ENCODE results near the gene FSIP1. TPM values are rescaled to one million over a fixed set of nuclear protein-coding genes. Genes with fewer than 3 reads are reported as not detected.

FSIP1 gene
- total RNA-seq, 1 experiment from 2014 or later, result 1.1 TPM

GRCh38 chr15:39621976-39622375 lies 160.7 kb downstream of the FSIP1 start:
- DNase-seq (ENCODE audit: low read depth), result peak; percentile 53

DNA sequence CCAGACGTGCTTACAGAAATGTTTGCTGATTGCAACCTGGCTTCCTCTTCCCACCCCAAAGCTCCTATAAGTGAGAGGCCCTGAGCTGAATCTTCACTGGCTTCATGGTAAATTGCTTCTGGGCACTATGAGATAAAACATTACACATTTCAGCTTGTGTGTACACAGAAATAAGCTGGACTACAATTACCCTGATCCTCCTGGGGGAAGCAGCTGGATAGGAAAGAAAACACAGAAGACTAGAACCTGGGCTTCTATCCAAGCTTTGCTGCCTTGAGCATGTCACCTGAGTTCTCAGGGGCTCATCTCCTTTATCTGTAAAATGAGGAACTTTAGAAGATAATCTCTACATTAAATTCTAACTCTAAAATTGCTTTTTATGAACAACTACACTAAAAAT lies 161.4 kb downstream of the FSIP1 start:
- DNase-seq (ENCODE audit: low read depth), result peak; percentile 23

GRCh38 chr15:39618063-39618823 lies 164.4 kb downstream of the FSIP1 start:
- DNase-seq (ENCODE audit: low read depth), result no peak

DNA sequence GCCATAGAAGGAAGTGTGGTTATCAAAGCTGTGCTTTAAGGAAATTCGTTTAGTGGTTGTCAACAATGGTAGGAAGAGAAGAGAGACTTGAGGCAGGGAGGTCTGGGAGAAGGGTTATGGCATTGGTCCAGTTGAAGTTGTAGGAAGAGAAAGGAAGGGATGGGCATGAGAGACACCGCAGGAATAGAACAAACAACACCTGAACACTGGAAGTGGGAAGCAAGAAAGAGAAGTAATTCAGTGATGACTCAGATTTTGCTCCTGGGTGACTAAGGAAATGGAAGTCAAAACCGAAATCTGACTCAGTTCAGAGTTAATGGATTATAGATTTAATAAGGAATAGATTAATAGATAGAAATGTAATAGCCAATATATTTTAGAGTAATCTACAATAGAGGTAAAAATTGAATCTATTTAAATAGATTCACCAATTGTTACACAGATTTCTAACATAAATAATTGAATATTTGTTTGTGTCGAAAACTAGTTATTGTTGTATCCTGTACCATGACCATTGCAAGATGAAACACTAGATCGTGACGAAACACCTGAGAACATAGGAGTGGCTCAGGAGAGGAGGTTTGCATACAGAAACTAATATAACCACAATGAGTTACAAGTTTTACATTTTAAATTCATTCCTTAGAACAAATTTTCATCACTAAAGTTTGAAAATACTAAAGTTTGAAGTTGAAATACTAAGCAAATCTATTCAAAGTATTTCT lies 165.7 kb downstream of the FSIP1 start:
- no peak for DNase-seq (ENCODE audit: low read depth)

DNA sequence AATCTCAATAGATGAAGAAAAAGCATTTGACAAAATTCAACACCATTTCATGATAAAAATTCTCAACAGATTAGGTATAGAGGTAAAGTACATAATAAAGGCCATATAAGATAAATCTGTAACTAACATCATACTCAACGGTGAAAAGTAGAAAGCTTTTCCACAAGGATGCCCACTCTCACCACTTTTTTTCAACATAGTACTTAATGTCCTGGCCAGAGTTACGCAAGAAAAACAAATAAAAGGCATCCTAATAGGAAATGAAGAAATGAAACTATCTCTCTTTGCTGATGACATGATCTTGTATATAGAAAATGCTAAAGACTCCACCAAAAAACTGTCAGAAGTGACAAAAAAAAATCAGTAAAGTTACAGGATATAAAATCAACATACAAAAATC lies 168.8 kb downstream of the FSIP1 start:
- peak; percentile 27 for DNase-seq (ENCODE audit: low read depth)

DNA sequence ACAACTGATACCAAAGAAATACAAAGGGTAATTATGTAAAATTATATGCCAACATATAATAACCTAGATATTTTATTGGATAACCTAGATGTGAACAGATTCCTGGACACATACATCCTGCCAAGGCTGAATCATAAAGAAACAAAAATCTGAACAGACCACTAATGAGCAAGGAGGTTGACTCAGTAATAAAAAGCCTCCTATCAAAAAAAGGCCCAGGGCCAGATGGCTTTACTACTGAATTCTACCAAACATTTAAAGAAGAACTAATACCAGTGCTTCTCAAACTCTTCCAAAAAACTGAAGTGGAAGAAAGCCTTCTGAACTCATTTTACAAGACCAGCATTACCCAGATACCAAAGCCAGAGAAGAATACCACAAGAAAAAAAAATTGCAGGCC lies 169.4 kb downstream of the FSIP1 start:
- DNase-seq (ENCODE audit: low read depth), result peak; percentile 48

DNA sequence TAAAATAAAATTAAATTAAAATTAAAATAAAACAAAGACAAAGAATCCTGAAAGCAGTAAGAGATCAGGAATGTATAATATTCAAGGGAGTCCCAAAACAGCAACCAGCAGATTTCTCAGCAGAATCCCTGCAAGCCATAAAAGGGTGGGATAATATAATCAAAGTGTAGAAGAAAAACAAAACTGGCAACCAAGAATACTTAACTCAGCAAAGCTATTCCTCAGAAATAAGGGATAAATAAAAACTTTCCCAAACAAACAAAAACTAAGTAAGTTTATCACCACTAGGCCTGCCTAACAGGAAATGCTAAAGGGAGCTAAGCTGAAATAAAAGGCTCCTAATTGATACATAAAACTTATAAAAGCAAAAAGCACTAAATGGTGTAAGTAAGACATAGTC lies 172.0 kb downstream of the FSIP1 start:
- peak; percentile 14 for DNase-seq (ENCODE audit: low read depth)

- DNase-seq (ENCODE audit: low read depth), result no peak
These were observed 173.3 kb downstream of the FSIP1 start for GRCh38 chr15:39609166-39609916.

- DNase-seq (ENCODE audit: low read depth), result no peak
These were observed 174.2 kb downstream of the FSIP1 start for GRCh38 chr15:39608185-39609139.

- no peak for DNase-seq (ENCODE audit: low read depth)
These were observed 177.5 kb downstream of the FSIP1 start for GRCh38 chr15:39605146-39605545.

DNA sequence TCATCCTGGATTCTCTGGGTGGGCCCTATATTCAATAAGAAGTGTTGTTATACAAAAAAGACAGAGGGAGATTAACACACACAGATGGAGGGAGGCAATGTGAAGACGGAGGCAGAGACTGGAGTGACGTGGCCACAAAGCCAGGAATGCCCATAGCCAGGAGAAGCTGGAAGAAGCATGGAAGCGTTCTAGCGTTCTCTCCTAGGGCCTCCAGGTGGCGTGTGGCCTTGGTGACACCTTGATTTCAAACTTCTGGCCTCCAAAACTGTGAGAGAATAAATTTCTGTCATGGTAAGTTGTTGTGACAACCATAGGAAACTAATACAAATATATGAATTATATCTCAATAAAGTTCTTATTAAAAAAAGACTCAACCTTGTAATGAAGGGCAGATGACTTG lies 180.5 kb downstream of the FSIP1 start:
- DNase-seq (ENCODE audit: low read depth), result no peak

DNA sequence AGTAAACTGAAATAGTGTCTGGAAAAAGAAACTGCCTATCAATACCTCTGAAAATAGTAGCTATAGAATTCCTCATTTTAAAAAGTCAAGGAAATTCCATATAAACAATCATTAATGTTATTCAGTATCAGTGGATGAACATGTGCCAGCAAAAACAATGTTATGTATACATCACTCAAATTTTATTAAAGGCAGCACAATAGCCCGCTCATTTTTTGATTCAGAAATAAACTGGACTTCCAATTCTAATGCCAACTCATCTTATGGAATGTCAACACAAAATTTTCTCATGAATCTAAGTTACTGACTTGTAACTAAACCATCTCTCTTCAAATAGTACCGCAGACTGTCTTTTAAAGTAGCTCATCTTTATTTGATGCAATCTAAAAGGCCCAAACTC lies 182.8 kb downstream of the FSIP1 start:
- DNase-seq (ENCODE audit: low read depth), result peak; percentile 63

DNA sequence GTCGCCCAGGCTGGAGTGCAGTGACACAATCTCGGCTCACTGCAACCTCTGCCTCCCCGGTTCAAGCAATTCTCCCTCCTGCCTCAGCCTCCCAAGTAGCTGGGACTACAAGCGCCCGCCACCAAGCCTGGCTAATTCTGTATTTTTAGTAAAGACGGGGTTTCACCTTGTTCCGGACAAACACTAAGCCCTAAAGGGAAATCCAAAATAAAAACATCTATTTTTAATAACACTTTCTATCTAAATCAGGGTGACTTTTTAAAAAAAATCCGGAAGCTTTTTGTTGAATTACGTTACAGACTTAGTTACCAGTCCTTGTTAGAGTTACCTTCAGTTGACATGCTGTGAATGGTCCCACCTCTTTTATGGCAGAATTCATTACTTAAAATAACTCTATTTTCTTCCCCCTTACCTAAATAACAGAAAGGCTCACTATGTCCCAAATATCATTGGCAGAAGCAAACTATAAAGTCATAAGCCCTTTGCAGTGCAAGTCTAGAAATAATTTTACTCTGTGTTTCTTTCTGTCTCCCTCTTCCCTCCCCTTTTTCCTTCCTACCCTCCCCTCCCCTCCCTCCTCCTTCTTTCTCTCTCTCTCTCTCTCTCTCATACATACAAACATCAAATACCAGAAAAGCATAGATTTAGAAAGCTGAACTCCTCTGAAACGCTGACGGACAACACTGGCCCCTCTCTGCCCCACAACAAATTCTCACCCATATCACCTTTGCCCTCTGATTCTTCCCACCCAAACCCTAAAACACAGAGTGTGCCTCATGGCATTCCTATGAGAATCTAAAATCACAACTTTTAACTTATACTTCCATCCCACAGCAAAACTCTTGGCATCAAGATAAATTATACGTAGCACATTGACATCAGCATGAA lies 183.4 kb downstream of the FSIP1 start:
- peak; percentile 73 for DNase-seq (ENCODE audit: low read depth)

DNA sequence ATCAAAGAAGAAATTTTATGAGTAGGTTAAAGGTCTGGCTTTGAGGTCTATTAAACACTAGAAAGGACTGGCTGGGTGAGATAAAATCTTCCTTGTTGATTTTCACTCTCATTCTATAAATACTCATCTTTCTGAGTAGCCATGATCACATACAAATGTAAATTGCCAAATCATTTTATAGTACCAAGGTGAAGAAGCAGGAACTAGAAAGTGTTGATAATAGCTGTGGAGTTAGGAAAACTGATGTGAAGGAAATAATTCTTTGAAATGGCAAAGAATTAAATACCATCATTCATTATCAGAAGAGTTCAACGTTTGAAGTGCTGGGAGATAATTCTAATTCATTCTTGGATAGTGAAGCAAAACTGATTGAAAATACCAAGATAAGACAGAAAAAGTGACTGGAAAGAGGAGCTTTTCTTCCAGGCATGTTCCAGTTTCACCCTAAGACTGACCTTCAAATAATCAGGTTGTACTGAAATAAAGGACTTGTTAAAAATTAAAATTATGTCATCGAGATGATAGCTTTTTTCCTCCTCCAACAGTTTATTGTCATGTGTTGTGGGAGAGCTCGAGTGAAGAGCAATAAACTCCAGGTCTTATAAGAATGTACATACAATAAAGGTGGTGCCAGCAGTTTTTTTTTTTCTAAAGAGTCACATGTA lies 184.3 kb downstream of the FSIP1 start:
- DNase-seq (ENCODE audit: low read depth), result peak; percentile 81

- DNase-seq (ENCODE audit: low read depth), result peak; percentile 68
These were observed 184.9 kb downstream of the FSIP1 start for GRCh38 chr15:39597751-39598185.

DNA sequence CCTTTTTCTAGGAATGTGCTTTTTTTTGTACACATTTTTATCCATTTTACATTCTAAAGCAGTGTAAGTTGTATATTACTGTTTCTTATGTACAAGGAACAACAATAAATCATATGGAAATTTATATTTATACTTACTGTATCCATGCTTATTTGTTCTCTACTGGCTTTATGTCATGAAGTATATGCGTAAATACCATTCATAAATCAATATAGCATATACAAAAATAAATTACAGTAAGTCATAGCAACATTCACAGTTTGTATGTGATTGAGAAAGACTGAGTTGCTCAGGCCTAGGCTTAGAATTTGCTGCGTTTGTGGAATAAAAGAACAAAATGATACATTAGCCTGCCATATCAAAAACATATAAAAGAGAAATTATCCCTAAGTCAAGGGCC lies 185.3 kb downstream of the FSIP1 start:
- no peak for DNase-seq (ENCODE audit: low read depth)

DNA sequence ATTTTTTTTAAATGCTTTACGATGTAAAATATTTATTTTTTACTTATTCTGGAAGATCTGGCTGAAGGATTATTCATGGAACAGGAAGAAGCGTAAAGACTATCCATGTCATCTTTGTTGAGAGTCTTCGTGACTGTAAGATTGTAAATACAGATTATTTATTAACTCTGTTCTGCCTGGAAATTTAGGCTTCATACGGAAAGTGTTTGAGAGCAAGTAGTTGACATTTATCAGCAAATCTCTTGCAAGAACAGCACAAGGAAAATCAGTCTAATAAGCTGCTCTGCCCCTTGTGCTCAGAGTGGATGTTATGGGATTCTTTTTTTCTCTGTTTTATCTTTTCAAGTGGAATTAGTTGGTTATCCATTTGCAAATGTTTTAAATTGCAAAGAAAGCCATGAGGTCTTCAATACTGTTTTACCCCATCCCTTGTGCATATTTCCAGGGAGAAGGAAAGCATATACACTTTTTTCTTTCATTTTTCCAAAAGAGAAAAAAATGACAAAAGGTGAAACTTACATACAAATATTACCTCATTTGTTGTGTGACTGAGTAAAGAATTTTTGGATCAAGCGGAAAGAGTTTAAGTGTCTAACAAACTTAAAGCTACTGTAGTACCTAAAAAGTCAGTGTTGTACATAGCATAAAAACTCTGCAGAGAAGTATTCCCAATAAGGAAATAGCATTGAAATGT lies 186.1 kb downstream of the FSIP1 start:
- DNase-seq (ENCODE audit: low read depth), result peak; percentile 52

DNA sequence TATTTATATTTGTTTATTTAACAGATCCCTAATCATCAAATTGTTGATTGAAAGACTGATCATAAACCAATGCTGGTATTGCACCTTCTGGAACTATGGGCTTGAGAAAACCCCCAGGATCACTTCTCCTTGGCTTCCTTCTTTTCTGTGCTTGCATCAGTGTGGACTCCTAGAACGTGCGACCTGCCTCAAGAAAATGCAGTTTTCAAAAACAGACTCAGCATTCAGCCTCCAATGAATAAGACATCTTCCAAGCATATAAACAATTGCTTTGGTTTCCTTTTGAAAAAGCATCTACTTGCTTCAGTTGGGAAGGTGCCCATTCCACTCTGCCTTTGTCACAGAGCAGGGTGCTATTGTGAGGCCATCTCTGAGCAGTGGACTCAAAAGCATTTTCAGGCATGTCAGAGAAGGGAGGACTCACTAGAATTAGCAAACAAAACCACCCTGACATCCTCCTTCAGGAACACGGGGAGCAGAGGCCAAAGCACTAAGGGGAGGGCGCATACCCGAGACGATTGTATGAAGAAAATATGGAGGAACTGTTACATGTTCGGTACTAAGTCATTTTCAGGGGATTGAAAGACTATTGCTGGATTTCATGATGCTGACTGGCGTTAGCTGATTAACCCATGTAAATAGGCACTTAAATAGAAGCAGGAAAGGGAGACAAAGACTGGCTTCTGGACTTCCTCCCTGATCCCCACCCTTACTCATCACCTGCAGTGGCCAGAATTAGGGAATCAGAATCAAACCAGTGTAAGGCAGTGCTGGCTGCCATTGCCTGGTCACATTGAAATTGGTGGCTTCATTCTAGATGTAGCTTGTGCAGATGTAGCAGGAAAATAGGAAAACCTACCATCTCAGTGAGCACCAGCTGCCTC lies 187.1 kb downstream of the FSIP1 start:
- peak; percentile 57 for DNase-seq (ENCODE audit: low read depth)

All from LHCN-M2 (cell line).